OCI-LY7 (cell line): ENCODE measurements around the gene GSC2.

ENCODE experiments used
- EZH2phosphoT487 ChIP-seq: fragments of 200-600 bp; sonication (generic); IDR thresholded peaks from 2 replicates; pipeline ENCODE4 v1.6.1; 2018; ENCODE audit warnings: low read depth, borderline replicate concordance, mild to moderate bottlenecking, mixed run types, antibody characterized with exemption, low read length, moderate library complexity, mixed read lengths
- TF ChIP-seq, protein P1 (sequence below): fragments of 200-600 bp; sonication (generic); conservative IDR thresholded peaks from 2 replicates; pipeline ENCODE4 v1.5.1; 2014; ENCODE audit warnings: mild to moderate bottlenecking, antibody characterized with exemption, low read length, moderate library complexity, mixed read lengths

DNA sequence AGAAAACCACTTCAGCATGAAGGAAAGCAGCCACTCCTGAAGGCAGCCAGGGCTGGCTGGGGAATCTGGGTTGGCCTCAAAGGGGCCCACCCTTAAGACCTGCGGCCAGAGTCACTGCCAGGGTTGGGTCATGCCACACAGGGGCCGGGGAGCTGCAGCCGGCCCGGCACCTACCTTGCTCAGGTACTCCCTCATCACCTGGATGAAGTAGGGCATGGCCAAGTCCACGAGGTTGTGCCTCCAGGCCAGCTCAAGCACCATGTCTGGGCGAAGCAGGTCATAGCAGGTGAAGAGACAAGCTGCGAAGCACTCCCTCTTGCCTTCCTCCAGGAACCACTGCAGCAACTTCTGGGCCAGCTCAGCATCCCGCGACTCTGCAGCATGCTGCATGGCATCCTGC, 33.1 kb upstream of the GSC2 start:
- TF ChIP-seq, protein P1, sequence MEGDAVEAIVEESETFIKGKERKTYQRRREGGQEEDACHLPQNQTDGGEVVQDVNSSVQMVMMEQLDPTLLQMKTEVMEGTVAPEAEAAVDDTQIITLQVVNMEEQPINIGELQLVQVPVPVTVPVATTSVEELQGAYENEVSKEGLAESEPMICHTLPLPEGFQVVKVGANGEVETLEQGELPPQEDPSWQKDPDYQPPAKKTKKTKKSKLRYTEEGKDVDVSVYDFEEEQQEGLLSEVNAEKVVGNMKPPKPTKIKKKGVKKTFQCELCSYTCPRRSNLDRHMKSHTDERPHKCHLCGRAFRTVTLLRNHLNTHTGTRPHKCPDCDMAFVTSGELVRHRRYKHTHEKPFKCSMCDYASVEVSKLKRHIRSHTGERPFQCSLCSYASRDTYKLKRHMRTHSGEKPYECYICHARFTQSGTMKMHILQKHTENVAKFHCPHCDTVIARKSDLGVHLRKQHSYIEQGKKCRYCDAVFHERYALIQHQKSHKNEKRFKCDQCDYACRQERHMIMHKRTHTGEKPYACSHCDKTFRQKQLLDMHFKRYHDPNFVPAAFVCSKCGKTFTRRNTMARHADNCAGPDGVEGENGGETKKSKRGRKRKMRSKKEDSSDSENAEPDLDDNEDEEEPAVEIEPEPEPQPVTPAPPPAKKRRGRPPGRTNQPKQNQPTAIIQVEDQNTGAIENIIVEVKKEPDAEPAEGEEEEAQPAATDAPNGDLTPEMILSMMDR = no peak
- TF ChIP-seq EZH2phosphoT487 = no peak
